Adrenal gland (tissue), 12 donors: Measurements from ENCODE around the gene RBM28. TPM values are rescaled to one million over a fixed set of nuclear protein-coding genes. Genes with fewer than 3 reads are reported as not detected.
A peak's percentile ranks its signal among the peaks of the same experiment; 100 is the strongest.

Experiments used
- DNase-seq, 7 donors: peaks; one replicate each; pipeline ENCODE4 v3.0.0-alpha.2; 2019 to 2020
- H3K27ac ChIP-seq, 5 donors: fragments of 200-600 bp; sonication (generic) in 4 of 5; 1 replicate in 3 of 5; 2 replicates in 2 of 5; pipeline versions ENCODE4 v1.5.1 to v1.8.0; 2016 to 2020; ENCODE audit warnings: mild to moderate bottlenecking in 1 of 5
- H3K27me3 ChIP-seq: fragments of 200-600 bp; 2 replicates; pipeline ENCODE4 v1.8.0; 2021
- H3K36me3 ChIP-seq, 2 donors: fragments of 200-600 bp; replicated peaks in 1 of 2; 1 replicate in 1 of 2; 2 replicates in 1 of 2; pipeline versions ENCODE4 v1.5.1 to v1.8.0; 2018 to 2022
- H3K4me1 ChIP-seq, 2 donors: fragments of 200-600 bp; replicated peaks in 1 of 2; 1 replicate in 1 of 2; 2 replicates in 1 of 2; pipeline versions ENCODE4 v1.5.1 to v1.8.0; 2018 to 2021
- H3K4me3 ChIP-seq, 4 donors: fragments of 200-600 bp; sonication (generic) in 3 of 4; one replicate each; pipeline ENCODE4 v1.5.1; 2016 to 2018
- H3K9me3 ChIP-seq, 3 donors: fragments of 200-600 bp; sonication (generic) in 1 of 3; replicated peaks in 1 of 3; 1 replicate in 2 of 3; 2 replicates in 1 of 3; pipeline versions ENCODE4 v1.5.1 to v1.8.0; 2016 to 2021
- POLR2A ChIP-seq, 2 donors: fragments of 450-650 bp; IDR thresholded peaks; one replicate each; pipeline ENCODE4 v1.6.1; 2017; ENCODE audit warnings: antibody characterized with exemption in 2 of 2, mild to moderate bottlenecking in 2 of 2, moderate library complexity in 1 of 2
- WGBS, 4 donors: extraction: QIAGEN DNeasy Blood & Tissue Kit in 2 of 4; methylation state at CpG; one replicate each; pipeline versions ENCODE4 v1.1.5 to v1.1.7; 2013 to 2017; 5-methylcytosine and 5-hydroxymethylcytosine counted together
- intact Hi-C, 2 donors: fragments of 100-400 bp; cut with DNase I; formaldehyde crosslinking; loops; one replicate each; pipeline versions ENCODE4 v1.14.1 to v1.15.0; 2022 to 2023
- polyA plus RNA-seq, 3 donors: library from polyadenylated mRNA; stranded (reverse); fragments of 200-250 nt in 2 of 3; fragments of 350-450 nt in 1 of 3; fragmentation: Illumina TruSeq in 1 of 3; extraction: RNeasy Lipid Tissue Mini Kit (QIAGEN cat#74804) in 1 of 3; gene quantifications; one replicate each; pipeline ENCODE4 v1.2.3, GENCODE V29; 2013 to 2014
- total RNA-seq, 9 donors: library from RNA; depleted of rRNA in 4 of 9; stranded (reverse); fragments of >200 nt in 4 of 9; fragments of 120-200 nt in 1 of 9; fragmentation: NEBNext Ultra II Directional in 1 of 9; extraction: Animal tissue kit (Norgen Biotek cat#: 25700) in 1 of 9; gene quantifications; one replicate each; pipeline versions ENCODE4 v1.1.0 to v1.2.4, GENCODE V29; 2013 to 2023
- TF ChIP-seq, protein P1 (sequence below), 6 experiments: fragments of 450-650 bp in 4 of 6; fragments of 200-600 bp in 2 of 6; sonication (generic) in 1 of 6; IDR thresholded peaks; 1 replicate in 5 of 6; 2 replicates in 1 of 6; pipeline versions ENCODE4 v1.5.1 to v1.8.0; 2016 to 2021; ENCODE audit warnings: antibody characterized with exemption in 6 of 6, mild to moderate bottlenecking in 2 of 6, moderate library complexity in 1 of 6
- donor health status: healthy with polysubstance abuse.
- donor health status: Bipolar disorder and iron deficiency.
- donor health status: DM: yes; HTN: yes; CAD: no.
- donor health status: DM: no; HTN: no; CAD: no.
- donor health status: DM: no; HTN: no; CAD: no.
- donor health status: DM: yes; HTN: yes; CAD: no.

The RBM28 gene
- total and polyA plus RNA-seq, 12 donors = 8.0 to 61.3 (median 24.2) TPM

DNA sequence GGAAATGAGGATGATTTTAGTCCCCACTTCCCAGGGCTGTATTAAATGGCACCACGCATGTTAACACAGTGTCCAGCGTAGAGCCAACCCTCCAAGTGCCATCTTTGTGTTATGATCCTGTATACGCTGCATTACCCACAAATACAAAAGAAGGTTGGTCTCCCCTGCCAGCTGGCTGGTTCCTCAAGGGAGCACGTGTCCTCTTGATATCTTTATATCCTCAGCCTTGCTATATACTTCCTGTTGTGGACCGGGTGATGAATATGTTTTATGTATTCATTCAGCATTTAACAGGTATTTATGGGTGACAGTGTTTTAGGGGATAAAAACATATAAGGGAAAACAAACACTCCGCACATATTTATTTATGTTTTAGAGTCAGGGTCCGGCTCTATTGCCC lies 41.0 kb upstream of the RBM28 start:
- TF ChIP-seq POLR2A (IDR thresholded peaks at IDR 0.05) = no peak
- TF ChIP-seq, protein P1, sequence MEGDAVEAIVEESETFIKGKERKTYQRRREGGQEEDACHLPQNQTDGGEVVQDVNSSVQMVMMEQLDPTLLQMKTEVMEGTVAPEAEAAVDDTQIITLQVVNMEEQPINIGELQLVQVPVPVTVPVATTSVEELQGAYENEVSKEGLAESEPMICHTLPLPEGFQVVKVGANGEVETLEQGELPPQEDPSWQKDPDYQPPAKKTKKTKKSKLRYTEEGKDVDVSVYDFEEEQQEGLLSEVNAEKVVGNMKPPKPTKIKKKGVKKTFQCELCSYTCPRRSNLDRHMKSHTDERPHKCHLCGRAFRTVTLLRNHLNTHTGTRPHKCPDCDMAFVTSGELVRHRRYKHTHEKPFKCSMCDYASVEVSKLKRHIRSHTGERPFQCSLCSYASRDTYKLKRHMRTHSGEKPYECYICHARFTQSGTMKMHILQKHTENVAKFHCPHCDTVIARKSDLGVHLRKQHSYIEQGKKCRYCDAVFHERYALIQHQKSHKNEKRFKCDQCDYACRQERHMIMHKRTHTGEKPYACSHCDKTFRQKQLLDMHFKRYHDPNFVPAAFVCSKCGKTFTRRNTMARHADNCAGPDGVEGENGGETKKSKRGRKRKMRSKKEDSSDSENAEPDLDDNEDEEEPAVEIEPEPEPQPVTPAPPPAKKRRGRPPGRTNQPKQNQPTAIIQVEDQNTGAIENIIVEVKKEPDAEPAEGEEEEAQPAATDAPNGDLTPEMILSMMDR (IDR thresholded peaks at IDR 0.05) = no peak
- intact Hi-C loops = loop anchor here in 1 of 2 donors (5.0 kb wide), 1 partner anchor 37 kb away; no protein-coding TSS in a partner anchor
- WGBS, 4 donors = 68 to 82% (median 80%) methylated on average over 7 of the region's 7 CpGs
- no peak for DNase-seq
- Histone ChIP-seq H3K27me3 (no peaks in the 10 kb centered on the region), H3K36me3 (no peaks in the 10 kb centered on the region), H3K27ac (no peak overlapping the region), H3K9me3 (no peaks in the 10 kb centered on the region), H3K4me3 (no peak overlapping the region), H3K4me1 (peaks cover 0 to 3% of the 10 kb centered on the region in 2 donors)

DNA sequence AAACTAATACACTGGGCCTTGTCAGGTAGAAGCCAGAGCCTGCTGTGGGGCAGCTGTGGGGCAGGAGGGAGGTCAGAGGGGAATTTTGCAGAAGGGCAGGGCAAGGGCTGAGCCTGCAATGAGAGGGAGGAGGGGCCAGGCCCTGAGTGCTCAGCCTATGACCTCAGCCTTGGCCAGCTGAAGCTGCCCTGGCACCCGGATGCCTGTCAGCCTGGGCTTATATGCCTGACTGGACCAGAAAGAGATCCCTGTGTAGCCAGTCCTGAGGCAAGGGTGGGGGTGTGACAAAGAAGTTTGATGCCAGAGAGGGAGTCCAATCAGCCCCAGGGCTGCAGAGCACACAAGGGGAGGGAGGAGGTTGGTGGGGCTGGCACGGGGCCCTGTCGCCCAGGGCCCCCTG lies 40.1 kb upstream of the RBM28 start:
- H3K4me3 ChIP-seq = no peak overlapping the region
- intact Hi-C loops = no loop called here
- WGBS, 4 donors = 47 to 73% (median 54%) methylated on average over 3 of the region's 3 CpGs
- no peak overlapping the region for H3K27ac ChIP-seq
- H3K36me3 ChIP-seq = no peaks in the 10 kb centered on the region
- TF ChIP-seq, protein P1 (IDR thresholded peaks at IDR 0.05) = no peak
- no peak for TF ChIP-seq POLR2A (IDR thresholded peaks at IDR 0.05)
- no peaks in the 10 kb centered on the region for H3K27me3 ChIP-seq
- peaks cover 0 to 3% of the 10 kb centered on the region in 2 donors for H3K4me1 ChIP-seq
- peak in 1 of 7 donors; percentile 49 for DNase-seq
- H3K9me3 ChIP-seq = no peaks in the 10 kb centered on the region

DNA sequence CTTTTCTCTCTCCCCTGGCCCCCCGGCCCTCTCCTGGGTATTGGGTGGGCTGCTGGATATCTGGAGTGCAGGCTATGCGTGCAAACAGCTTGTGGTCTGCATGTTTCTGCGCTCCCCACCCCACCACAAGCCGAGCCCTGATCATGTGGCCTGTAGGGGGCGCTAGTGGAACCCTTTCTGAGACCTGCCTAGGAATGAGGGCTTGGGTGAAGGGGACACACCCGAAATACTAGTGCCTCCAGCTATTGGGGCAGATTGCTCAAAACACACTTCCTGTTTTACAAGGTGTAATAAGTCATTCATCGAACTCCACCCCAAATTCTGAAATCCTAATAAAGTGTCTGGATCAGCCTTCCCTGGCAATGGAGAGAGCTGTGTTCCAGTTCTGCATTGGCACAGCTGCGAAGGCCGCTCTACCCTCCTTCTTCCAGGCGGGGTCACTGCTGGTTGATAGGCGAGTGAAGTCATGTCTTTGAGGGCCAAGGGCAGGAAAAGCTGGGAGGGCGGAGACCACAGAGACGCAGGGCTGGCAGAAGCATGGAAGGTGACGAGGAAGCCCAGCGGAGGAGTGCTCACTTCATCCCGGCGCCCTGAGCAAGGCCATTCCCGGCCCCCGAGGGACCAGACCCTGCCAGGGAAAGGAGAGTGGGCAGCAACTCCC lies 37.6 kb upstream of the RBM28 start:
- TF ChIP-seq, protein P1 (IDR thresholded peaks at IDR 0.05) = peak in 5 of 6 experiments; percentile 13 to 40 (median 22)
- TF ChIP-seq POLR2A (IDR thresholded peaks at IDR 0.05) = no peak
- intact Hi-C loops = no loop called here
- DNase-seq = peak in 6 of 7 donors; percentile 64 to 83 (median 74)
- Histone ChIP-seq H3K9me3 (no peaks in the 10 kb centered on the region), H3K27me3 (no peaks in the 10 kb centered on the region), H3K4me3 (no peak overlapping the region), H3K4me1 (peaks cover 0 to 3% of the 10 kb centered on the region in 2 donors), H3K27ac (no peak overlapping the region), H3K36me3 (no peaks in the 10 kb centered on the region)
- 48 to 58% (median 58%) methylated on average over 6 to 19 of the region's 19 CpGs for WGBS, 4 donors

DNA sequence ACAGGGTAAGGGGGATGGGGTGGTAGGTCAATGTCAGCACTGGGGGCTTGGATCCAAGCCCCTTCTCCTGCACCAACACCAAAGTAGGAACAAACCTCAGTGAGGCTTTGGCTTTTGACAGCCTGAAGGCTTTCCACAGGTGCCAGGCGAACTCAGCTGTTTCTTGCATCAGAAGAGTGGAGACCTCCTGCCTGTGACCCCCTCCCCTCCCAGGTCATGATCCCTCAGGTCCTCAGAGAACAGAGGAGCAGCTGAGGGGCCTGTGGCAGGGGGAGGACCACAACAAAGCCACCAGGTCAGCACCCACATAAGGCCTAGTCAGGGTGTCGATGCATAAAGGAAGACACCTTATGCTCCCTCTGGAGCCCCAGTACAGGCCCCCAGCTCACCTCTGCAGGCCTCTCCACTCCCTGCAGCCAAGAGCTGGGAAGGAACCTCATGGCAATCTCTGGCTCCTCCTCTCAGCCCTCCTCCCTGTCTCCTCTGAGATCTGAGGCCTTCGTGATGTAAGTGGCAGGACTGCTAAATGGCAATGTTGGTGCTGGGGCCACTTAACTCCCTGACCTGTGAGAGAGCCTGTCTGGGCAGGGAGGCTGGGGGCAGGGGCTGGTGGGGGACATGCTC lies 36.9 kb upstream of the RBM28 start:
- Histone ChIP-seq H3K27me3 (no peaks in the 10 kb centered on the region), H3K4me3 (no peak overlapping the region), H3K9me3 (no peaks in the 10 kb centered on the region), H3K27ac (no peak overlapping the region), H3K36me3 (no peaks in the 10 kb centered on the region), H3K4me1 (peaks cover 0 to 3% of the 10 kb centered on the region in 2 donors)
- DNase-seq = no peak
- TF ChIP-seq, protein P1 (IDR thresholded peaks at IDR 0.05) = no peak
- no peak for TF ChIP-seq POLR2A (IDR thresholded peaks at IDR 0.05)
- 79 to 83% (median 83%) methylated on average over 2 to 3 of the region's 3 CpGs for WGBS, 4 donors
- intact Hi-C loops = no loop called here
